HG03139 (cell line): ENCODE results near the gene IL12RB2.

Experiments used
- ATAC-seq: cut with Tn5 transposase; IDR thresholded peaks from one replicate; pipeline ENCODE4 v1.9.1; 2021; ENCODE audit not compliant: unreplicated experiment

IL12RB2 gene

DNA sequence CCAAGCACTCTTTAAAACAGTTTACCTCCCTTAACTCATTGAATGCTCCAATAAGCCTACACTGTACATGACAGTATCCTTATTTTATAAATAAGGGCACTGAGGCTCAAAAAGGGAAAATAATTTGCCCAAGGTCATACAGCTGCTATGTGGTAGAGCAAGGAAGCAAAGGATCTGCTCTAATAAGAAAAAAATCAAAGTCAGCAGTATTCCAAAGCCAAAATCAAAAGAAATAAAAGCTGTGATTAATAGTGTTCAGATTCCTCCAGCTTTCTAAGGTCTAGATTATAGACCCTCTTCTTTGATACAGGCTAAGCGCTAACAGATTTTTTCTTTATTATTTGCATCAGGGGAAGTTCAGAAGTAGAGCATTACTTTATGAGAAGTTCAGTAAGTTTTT lies 39.3 kb downstream of the IL12RB2 start:
- no peak for ATAC-seq

DNA sequence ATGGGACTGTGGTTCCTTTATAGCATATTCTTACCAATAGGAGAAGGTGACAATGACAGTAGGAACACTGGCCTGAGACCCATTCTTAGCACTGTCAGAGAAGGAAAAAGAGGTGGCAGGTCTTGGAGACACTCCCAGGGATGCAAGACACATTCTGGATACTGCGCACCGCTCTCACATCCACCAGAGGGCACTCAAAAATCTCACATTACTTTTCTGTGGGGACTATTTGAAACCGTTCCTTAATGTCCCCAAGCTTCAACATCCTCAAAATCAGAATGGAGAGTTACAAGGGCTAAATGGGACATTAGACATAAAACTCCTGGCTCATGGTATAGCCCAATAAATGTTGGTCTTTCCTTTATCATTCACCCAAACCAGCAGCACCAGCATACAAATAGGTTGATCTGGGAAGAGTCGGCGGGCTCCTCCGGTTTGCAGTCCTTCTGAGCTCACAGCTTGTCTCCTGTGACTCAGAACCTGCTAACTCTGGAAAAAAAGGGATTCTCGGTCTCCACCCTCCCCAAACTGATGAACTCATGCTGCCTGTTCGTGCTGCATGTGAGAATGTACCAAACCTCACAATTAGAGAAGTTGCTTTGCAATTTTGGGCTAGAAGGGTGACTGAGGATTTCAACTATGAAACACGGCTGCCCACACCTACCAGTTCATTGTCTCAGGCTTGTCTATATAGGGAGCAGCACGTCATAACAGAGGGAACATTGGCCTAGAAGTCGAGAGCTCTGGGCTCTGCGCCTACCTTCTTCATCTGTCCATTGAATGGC lies 40.2 kb downstream of the IL12RB2 start:
- ATAC-seq, result no peak

DNA sequence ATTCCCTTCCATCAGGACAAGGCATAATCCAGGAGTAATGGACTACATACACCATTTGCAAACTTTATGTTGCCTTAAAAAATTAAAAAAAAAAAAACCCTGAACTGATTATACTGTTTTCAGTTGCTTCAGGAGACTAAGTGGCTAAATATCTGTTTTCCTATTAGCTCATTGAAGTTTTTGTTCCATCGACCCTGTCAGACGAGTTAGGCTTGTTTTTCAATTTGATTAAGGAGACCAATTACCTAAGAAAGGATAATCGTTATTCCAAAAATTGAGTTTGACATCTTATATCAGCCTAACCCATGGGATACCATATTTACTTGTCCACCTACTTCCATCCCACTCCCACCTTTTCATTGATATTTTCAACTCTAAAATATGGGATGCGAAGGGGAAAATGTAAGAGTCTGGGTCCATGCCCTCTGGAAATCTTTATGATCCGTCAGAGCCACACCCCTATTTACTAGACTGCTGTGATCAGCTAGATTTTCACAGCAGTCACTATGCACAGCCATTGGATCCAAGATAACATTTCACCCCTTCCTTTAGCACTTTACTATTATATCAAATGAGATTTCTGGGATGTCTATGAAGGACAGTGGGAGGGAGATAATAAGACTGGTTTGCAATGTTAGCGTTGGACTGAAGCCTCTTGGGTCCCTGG lies 41.0 kb downstream of the IL12RB2 start:
- no peak for ATAC-seq

DNA sequence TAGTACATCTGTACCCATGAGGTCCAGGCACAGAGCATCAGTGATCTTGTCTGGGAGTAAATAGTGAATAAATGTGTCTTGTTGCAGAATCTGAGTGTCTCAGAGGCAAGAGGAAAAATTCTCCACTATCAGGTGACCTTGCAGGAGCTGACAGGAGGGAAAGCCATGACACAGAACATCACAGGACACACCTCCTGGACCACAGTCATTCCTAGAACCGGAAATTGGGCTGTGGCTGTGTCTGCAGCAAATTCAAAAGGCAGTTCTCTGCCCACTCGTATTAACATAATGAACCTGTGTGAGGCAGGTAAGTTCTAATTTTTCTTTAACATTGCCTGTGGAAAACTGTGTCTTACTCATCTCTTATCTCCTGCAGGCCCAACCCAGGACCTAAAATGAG lies 43.1 kb downstream of the IL12RB2 start:
- ATAC-seq, result no peak

DNA sequence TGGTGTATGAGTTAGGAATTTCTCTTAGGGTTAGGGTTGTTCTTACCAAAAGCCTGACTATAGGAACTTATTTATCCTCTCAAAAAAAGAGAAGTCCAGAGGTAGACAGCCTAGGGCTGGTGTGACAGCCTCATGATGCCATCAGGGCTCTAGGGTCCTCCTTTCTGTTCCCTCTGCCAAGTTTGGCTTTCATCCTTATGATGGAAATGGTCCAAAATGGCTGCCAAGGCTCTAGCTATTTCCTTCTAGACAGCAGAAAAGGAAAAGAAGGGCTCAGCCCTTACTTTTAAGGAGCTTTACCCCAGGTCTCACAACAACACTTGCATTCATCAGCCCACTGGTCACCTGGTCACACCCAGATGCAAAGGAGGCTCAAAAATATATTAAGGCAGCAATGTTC lies 44.5 kb downstream of the IL12RB2 start:
- ATAC-seq, result no peak

DNA sequence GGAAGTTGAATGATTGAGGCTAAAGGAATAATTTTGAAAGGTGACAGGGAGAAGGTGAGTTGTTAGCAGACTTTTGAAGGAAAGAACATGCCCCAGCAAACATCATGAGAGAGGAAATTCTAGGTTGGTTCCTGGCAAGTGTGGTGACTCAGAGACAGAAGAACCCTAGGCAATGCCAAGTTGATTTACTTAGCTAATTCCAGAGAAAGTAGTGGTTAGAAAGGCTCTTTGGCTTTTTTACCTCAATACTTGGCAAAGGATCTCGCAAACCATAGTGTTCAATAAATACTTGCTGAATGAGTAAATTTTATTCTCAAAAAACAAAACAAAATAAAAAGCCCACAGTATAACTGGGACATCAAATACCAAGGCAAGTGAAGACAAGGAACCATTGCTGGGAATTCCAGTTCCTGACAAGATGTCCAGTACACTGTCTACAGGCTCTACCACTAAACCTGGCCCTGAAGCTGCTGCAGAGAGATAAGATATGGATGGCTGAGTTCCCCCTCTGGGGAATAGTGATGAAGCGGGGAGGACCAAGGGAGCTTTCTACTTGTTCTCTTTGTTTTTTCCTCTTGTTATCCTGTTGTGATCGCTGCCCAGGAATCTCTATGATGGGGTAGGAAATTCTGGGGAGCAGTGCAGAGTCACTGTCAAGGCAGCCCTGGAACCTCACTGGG lies 48.2 kb downstream of the IL12RB2 start:
- no peak for ATAC-seq

DNA sequence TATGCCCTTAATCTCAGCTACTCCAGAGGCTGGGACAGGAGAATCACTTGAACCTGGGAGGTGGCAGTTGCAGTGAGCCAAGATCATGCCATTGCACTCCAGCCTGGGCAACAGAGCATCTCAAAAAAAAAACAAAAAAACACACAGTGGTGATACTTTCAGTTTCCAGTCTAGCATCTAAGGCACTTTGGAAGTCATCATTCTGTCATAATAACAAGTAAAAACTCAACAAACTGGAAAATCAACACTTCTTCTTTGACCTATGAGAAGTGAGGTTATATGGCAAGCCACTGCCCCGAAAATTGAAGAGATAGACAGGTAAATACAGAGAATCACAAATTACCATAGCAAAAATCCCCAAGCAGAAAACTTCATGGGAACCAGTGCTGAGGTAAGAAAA lies 51.9 kb downstream of the IL12RB2 start:
- no peak for ATAC-seq

DNA sequence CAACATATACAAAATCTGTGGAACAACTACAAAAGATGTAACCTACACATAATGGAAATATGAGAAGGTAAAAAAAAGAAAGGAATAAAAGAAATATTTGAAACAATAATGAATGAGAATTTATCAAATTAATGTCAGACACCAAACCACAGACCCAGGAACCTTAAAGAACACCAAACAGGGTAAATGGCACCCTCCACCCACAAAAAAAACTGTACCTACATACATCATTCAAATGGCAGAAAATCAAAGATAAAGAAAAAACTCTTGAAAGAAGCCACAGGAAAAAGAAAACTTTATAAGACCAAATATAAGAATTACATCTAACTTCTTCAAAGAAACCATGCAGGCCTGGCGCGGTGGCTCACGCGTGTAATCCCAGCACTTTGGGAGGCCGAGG lies 54.0 kb downstream of the IL12RB2 start:
- no peak for ATAC-seq

DNA sequence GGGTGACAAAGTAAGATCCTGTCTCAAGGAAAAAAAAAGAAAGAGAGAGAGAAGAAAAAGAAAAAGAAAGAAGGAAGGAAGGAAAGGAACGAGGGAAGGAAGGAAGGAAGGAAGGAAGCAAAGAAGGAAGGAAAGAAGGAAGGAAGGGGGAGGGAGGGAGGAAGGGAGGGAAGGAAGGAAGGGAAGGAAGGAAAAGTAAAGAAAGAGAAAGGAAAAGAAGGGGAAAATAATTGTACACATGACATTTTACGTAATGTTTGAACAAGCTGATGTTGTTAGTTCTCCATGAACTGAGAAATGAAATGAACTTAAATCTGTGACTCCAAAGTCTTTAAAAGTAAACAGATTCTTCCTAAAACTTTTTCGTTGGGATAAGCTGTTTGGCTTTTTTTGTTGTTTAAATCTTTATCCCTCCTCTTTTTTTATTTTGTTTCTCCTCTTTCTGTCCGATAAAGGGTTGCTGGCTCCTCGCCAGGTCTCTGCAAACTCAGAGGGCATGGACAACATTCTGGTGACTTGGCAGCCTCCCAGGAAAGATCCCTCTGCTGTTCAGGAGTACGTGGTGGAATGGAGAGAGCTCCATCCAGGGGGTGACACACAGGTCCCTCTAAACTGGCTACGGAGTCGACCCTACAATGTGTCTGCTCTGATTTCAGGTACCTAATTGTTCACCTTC lies 59.8 kb downstream of the IL12RB2 start:
- no peak for ATAC-seq

DNA sequence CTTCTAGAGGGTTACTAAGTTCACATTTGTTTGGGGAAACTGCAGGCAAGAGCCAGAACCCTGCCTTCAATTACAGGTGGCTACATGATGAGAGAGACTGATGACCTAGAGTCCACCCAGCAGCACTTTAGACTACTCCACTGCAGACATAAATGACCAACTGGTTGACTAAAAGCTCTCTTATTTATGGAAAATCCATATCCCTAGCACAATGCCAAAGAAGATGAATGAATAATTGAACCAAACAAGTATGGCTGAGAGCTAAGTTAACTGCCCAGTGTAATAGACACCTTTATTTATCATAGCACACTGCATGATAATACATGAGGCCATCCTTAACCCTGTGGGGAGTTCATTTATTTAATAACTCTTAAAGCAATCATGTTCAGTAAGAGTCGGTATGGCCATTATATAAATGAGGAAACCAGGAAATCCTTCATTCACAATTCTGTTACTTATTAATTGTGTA lies 60.4 kb downstream of the IL12RB2 start:
- ATAC-seq, result no peak

DNA sequence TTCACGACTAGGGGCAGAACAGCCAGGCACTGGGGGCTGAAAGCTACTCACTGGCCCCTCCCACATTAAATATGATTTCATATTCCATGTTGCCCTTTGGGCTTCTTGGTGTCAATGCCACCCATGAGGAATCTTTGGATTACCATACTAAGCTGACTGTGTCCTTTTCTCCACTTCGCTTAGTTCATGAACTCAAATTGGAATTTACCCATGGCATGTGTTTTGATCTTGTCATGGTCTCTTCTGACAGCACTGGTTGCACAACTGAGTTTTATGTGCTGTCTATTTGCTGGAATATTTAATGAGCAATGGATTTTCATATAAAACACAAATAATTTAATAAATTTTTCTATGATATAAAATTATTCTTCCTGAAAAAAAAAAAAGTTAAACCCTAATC lies 63.4 kb downstream of the IL12RB2 start:
- ATAC-seq, result no peak

DNA sequence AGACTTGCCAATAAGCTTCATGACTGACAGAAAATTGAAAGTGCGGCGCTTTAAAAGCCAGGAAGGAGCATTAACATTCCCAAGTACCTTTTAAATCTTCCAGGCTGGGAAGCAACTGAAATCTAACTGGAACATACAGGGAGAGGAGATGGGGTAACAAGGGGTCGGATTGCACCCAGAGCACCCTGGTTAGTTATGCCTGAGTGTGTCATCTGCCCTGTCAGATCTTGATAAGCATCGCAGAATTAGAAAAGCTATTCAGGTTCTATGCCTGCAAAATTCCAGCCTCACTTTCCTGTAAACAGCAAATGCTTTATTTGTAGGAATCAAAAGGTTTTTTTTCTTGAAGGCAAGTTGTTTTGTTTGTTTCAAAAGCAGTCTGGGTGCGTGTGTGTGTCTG lies 64.0 kb downstream of the IL12RB2 start:
- no peak for ATAC-seq

DNA sequence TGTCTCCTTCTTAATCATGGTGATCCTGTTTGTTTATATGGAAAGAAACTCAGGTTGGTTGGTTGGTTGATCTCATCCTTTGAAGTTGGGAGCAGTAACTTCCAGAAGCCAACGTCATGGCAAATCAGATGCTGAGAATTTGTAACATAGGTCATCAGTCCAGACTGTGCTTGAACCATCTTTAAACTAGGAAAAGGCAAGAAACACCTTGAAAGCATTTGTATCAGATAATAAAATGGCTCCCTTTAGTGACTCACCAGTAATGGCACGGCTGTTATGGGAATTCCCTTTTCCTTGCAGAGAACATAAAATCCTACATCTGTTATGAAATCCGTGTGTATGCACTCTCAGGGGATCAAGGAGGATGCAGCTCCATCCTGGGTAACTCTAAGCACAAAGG lies 64.5 kb downstream of the IL12RB2 start:
- no peak for ATAC-seq

DNA sequence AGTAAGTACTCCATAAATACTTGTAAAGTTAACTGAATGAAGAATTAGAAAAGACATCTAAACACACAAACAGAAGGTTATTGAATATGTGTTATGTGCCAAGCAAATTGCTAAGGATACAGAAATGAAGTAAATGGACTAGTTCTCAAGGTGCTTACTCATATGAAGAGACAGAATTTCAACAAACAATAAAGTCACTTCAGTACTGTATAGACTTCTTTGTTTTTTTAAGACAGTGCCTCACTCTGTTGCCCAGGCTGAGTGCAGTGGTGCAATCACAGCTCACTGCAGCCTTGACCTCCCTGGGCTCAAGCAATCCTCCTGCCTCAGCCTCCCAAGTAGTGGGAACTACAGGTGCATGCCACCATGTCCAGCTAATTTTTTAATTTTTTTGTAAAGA lies 65.2 kb downstream of the IL12RB2 start:
- no peak for ATAC-seq

DNA sequence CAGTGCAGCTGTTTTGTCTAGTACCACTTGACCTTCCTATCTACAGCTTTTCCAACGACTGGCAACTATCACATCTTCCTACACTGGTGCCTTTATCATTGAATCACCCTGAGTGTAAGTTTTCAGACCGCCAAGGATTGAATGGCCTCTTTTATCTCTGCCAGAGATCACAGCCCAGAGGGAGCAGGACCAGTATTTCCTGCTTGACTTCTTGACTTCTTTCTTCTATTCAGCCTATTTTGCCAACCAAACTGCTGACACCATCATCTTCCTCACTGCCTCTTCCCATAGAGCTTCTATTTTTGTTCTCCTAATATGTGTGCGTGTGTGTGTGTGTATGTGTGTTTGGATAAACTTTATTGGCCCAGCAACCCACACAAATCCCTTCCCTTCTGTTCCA lies 68.7 kb downstream of the IL12RB2 start:
- no peak for ATAC-seq

DNA sequence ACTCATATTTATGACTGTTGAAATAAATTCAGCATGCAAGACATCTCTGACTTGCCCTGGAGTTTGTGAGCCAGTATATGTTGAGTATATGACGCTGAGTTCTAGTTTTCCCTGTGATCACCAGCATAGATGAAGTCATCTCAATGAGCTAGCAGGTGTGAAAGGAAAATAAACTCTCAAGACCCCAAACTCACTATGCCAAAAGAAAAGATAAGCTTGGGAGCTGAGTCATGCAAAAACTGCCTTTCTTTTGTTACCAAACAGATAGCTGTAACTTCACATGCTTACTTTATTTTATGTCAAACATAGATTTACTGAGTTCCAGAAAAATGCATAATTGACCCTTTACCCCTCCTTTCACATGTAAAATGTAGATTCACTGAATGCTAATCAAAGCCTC lies 69.6 kb downstream of the IL12RB2 start:
- ATAC-seq, result no peak

DNA sequence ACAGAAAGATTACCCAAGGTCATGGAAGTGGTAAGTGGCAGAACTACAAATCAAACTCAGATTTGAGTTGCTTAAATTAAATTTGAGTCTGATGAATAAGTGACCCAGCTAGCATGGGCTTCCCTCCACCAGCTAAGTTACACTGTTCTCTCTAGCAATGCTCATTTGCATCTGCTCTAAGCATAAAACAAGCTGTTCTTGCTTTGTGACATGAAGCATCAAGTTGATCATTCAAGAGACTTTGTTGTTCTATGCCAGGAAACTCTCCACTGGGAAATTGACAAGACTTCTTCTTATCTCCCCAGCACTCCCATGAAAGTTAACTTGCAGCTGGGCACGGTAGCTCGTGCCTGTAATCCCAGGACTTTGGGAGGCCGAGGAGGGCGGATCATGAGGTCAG lies 73.5 kb downstream of the IL12RB2 start:
- no peak for ATAC-seq

DNA sequence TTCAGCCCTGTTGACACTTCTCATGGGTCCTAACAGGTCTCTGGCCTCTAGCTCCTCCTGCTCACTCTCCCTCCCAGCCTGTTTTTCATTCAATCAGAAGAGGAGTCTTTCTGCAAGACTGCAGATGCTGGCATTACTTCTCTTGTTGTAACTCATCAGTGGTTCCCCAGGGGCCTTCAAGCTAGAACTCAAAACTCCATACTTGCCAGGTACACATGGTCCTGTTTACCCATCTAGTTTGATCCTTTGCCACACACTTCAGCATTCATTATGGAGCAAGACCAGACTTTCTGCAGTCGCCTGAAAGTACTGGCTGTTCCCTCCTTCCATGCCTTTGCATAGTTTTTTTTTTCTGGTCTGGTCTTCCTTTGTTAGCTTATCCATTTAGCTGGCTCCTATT lies 74.6 kb downstream of the IL12RB2 start:
- no peak for ATAC-seq

DNA sequence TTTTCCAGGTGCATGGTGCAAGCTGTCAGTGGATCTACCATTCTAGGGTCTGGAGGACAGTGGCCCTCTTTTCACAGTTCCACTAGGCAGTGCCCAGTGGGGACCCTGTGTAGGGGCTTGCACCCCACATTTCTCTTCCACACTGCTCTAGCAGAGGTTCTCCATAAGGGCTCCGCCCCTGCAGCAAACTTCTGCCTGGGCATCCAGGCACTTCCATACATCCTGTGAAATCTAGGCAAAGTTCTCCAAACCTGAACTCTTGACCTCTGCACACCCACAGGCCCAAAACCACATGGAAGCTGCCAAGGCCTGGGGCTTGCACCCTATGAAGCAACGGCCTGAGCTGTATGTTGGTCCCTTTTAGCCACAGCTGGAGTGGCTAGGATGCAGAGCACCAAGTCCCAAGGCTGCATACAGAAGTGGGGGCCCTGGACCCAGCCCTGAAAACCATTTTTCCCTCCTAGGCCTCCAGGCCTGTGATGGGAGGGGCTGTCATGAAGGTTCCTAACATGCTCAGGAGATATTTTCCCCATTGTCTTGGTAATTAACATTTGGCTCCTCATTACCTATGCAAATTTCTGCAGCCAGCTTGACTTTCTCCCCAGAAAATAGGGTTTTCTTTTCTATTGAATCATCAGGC lies 76.4 kb downstream of the IL12RB2 start:
- no peak for ATAC-seq

DNA sequence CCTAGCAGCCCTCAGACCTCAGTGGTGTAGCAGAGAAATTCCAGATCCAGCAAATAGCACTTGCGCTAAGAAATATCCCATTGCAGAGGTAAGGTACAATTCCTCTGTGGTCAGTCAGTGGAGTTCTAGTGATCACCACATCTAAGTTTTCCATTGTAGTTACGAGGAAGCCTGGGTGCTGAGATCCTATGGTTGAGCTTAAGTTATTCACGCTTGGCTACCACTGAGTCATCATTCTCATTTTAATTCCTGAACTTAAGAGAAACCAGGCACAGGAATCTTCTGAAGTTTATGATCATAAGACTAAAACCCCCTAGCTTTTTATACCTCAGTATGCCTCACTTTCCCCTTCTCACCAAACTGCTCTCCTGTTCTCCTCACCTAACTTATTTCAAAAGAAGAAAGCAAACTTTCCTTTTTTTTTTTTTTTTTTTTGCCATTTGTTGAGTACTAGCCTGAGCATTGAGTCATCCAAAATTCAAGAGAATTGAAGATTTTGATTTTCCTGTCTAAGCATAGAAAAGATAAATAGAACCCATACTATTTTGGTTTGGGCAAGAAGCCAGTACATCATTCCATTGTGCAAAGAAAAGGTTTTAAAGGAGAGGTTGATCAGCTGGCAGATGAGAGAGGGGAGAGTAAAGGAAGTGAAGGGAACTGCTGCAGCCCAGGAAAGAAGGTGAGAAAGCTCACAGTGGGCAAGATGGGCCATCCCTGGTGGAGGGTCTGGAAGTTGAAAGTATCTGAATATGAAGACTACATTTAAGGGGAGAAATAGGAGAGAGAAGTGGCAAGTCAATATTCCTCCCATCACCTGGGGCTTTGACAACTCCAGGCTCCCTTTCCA lies 82.6 kb downstream of the IL12RB2 start:
- ATAC-seq, result no peak
